ENCODE measurements around the gene PRRT3.

DNA sequence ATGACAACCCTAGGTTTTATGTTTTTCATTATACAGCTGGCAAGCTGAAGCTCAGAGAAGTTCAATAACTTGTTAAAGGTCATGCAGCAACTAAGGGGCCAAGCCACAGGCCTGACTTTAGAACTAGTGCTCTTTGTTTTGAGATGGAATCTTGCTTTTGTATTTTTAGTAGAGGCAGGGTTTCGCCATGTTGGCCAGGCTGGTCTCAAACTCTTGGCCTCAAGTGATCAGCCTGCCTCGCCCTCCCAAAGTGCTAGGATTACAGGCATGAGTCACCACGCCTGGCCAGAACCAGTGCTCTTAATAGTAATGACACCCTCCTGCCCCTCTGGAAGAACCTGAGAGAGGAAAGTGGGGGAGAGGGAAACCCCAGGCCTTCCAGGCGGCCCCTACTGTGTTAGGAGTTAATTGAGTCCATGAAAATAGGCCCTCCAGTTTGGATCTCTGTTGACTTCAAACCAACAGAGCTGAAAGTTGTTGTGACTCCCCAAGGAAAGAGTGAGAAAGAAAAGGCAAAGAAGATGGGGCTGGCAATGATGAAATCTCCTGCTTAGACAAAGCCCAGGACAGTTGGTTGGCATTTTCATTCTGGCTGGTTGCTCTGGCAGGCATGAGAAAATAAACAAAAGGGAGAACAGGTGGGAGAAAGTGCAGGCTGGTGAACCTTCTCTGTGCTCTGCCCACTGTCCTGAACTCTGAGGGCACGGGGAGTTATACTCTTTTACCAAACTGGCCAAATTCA is 3.6 kb upstream of the PRRT3 start:
- TF ChIP-seq, protein P1, sequence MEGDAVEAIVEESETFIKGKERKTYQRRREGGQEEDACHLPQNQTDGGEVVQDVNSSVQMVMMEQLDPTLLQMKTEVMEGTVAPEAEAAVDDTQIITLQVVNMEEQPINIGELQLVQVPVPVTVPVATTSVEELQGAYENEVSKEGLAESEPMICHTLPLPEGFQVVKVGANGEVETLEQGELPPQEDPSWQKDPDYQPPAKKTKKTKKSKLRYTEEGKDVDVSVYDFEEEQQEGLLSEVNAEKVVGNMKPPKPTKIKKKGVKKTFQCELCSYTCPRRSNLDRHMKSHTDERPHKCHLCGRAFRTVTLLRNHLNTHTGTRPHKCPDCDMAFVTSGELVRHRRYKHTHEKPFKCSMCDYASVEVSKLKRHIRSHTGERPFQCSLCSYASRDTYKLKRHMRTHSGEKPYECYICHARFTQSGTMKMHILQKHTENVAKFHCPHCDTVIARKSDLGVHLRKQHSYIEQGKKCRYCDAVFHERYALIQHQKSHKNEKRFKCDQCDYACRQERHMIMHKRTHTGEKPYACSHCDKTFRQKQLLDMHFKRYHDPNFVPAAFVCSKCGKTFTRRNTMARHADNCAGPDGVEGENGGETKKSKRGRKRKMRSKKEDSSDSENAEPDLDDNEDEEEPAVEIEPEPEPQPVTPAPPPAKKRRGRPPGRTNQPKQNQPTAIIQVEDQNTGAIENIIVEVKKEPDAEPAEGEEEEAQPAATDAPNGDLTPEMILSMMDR (conservative IDR thresholded peaks at IDR 0.05; ENCODE audit: low read length) = no peak
- no peak for TF ChIP-seq EZH2phosphoT487 (IDR thresholded peaks at IDR 0.05; ENCODE audit: borderline replicate concordance, low read depth, low read length)

Data from OCI-LY7 (cell line).